Mesenchymal stem cell (in vitro differentiated cells and primary cell): ENCODE measurements around the gene RAD17.
"Not testable (repeated sequence)": the region's sequence is repeated elsewhere in the genome, so short reads cannot be mapped to it uniquely, and the experiment has no call there.

Experiments used
- DNase-seq: peaks from one replicate; pipeline ENCODE4 v3.0.0-alpha.2; 2013
- H2AFZ ChIP-seq: one replicate; pipeline ENCODE4 v1.6.1; 2013; ENCODE audit warnings: low read depth, mild to moderate bottlenecking, control low read depth, inconsistent platforms, low read length, moderate library complexity
- H2AK5ac ChIP-seq: 2 replicates; pipeline ENCODE4 v1.6.1; 2013; ENCODE audit warnings: low read length, moderate library complexity, mild to moderate bottlenecking, inconsistent platforms; ENCODE audit not compliant: severe bottlenecking
- H2BK120ac ChIP-seq: one replicate; pipeline ENCODE4 v1.6.1; 2013; ENCODE audit warnings: low read depth, mild to moderate bottlenecking, inconsistent platforms, low read length, moderate library complexity
- H2BK12ac ChIP-seq, 2 experiments: one replicate each; pipeline ENCODE4 v1.6.1; 2013; ENCODE audit warnings: inconsistent platforms in 2 of 2, low read length in 2 of 2, mild to moderate bottlenecking in 2 of 2, moderate library complexity in 2 of 2, control low read depth in 1 of 2
- H2BK15ac ChIP-seq: one replicate; pipeline ENCODE4 v1.6.1; 2013; ENCODE audit warnings: mild to moderate bottlenecking, low read depth, inconsistent platforms; ENCODE audit not compliant: poor library complexity, severe bottlenecking
- H2BK5ac ChIP-seq: 2 replicates; pipeline ENCODE4 v1.6.1; 2013; ENCODE audit warnings: low read depth, mild to moderate bottlenecking, low read length, control low read depth, inconsistent platforms; ENCODE audit not compliant: poor library complexity, severe bottlenecking
- H3K14ac ChIP-seq, 2 experiments: one replicate each; pipeline ENCODE4 v1.6.1; 2013; ENCODE audit warnings: inconsistent platforms in 2 of 2, low read length in 2 of 2, control low read depth in 1 of 2, mild to moderate bottlenecking in 1 of 2, moderate library complexity in 1 of 2
- H3K18ac ChIP-seq, 2 experiments: one replicate each; pipeline ENCODE4 v1.6.1; 2013; ENCODE audit warnings: inconsistent platforms in 2 of 2, low read length in 2 of 2, control low read depth in 1 of 2, low read depth in 1 of 2, mild to moderate bottlenecking in 1 of 2
- H3K23ac ChIP-seq, 2 experiments: one replicate each; pipeline ENCODE4 v1.6.1; 2013; ENCODE audit warnings: inconsistent platforms in 2 of 2, low read length in 2 of 2, mild to moderate bottlenecking in 2 of 2, moderate library complexity in 2 of 2, control low read depth in 1 of 2
- H3K27ac ChIP-seq: 2 replicates; pipeline ENCODE4 v1.5.1; 2013; ENCODE audit warnings: mild to moderate bottlenecking, moderate library complexity, low read length, control low read depth, inconsistent platforms; ENCODE audit not compliant: poor library complexity, severe bottlenecking
- H3K27me3 ChIP-seq, 2 experiments: 2 replicates each; pipeline versions ENCODE4 v1.6.1 to v1.7.0; 2013; ENCODE audit warnings: low read length in 2 of 2, mild to moderate bottlenecking in 2 of 2, moderate library complexity in 2 of 2, control low read depth in 1 of 2, inconsistent platforms in 1 of 2; ENCODE audit not compliant: control insufficient read depth in 1 of 2, insufficient read depth in 1 of 2
- H3K36me3 ChIP-seq, 2 experiments: 2 replicates each; pipeline versions ENCODE4 v1.6.1 to v1.7.0; 2013; ENCODE audit warnings: low read length in 2 of 2, control low read depth in 1 of 2, inconsistent platforms in 1 of 2, low read depth in 1 of 2, mild to moderate bottlenecking in 1 of 2; ENCODE audit not compliant: insufficient read depth in 2 of 2, control insufficient read depth in 1 of 2
- H3K4ac ChIP-seq, 2 experiments: one replicate each; pipeline ENCODE4 v1.6.1; 2013; ENCODE audit warnings: inconsistent platforms in 2 of 2, low read length in 2 of 2, mild to moderate bottlenecking in 2 of 2, moderate library complexity in 2 of 2, control low read depth in 1 of 2, low read depth in 1 of 2
- H3K4me1 ChIP-seq: 2 replicates; pipeline ENCODE4 v1.6.1; 2013; ENCODE audit warnings: low read depth, low read length, control low read depth; ENCODE audit not compliant: control insufficient read depth, insufficient read depth
- H3K4me2 ChIP-seq: 2 replicates; pipeline ENCODE4 v1.6.1; 2013; ENCODE audit warnings: low read length, mild to moderate bottlenecking, inconsistent platforms; ENCODE audit not compliant: poor library complexity, severe bottlenecking
- H3K4me3 ChIP-seq, 2 experiments: 2 replicates each; pipeline versions ENCODE4 v1.5.1 to v1.7.0; 2013; ENCODE audit warnings: low read length in 2 of 2, mild to moderate bottlenecking in 2 of 2, control low read depth in 1 of 2, low read depth in 1 of 2; ENCODE audit not compliant: insufficient read depth in 1 of 2
- H3K79me1 ChIP-seq: replicated peaks from 2 replicates; pipeline ENCODE4 v1.6.1; 2013; ENCODE audit warnings: mild to moderate bottlenecking, control low read depth, low read length, inconsistent platforms; ENCODE audit not compliant: poor library complexity, severe bottlenecking
- H3K9ac ChIP-seq: 2 replicates; pipeline ENCODE4 v1.7.0; 2013; ENCODE audit warnings: mild to moderate bottlenecking, low read length, moderate library complexity
- H3K9me3 ChIP-seq: 2 replicates; pipeline ENCODE4 v1.7.0; 2013; ENCODE audit warnings: mild to moderate bottlenecking, low read length; ENCODE audit not compliant: control insufficient read depth
- H4K8ac ChIP-seq: one replicate; pipeline ENCODE4 v1.6.1; 2013; ENCODE audit warnings: inconsistent platforms, mild to moderate bottlenecking, low read length, moderate library complexity
- H4K91ac ChIP-seq: one replicate; pipeline ENCODE4 v1.6.1; 2013; ENCODE audit warnings: mild to moderate bottlenecking, low read length, inconsistent platforms
- WGBS: methylation state at CpG from one replicate; pipeline ENCODE4 v1.1.7; 2013; ENCODE audit warnings: mixed read lengths; 5-methylcytosine and 5-hydroxymethylcytosine counted together

RAD17 gene

DNA sequence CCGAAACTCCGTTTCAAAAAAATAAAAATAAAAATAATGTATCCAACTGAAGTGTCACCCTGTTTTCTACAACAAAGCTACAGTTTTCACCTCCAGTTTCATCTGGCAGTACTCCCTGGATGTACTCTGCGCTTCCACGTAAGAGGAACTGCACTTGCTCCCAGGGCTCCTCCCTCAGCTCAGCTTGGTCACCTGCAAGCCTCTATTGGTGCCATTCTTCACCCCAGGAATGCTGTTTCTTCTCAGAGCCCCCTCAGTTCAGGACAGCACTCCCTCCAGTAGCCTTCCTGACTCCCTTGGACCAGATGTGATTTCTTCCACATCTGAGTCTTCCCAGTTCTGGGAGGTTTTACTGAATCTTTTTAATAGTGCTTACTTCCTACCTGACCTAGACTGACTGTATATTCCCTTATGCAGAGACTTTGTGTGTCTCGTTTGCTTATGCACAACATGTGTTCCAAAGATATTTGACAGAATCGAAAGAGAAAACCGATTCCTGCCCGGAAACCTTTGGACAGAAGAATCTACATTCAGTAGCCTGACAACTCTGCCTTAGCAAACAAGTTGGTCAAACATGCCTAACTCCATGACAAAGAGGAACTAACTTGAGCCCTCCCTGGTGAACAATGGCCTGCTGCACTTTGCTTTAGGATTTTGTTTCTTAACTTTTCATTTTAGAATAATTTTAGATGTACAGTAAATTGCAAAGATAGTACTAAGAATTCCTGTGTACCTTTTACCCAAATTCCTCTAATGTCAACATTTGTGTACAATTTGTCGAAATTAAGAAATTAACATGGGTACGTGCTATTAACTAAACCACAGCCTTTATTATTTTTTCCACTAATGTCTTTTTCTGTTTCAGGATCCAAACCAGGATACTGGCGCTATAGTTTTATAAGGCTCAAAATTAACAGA is 37.8 kb upstream of the RAD17 start:
- Histone ChIP-seq H2BK15ac (no peak overlapping the region), H3K36me3 (no peaks in the 10 kb centered on the region), H3K9ac (peak overlapping the region; percentile 87), H4K91ac (no peak overlapping the region), H4K8ac (no peak overlapping the region), H3K18ac (no peak overlapping the region), H3K14ac (no peak overlapping the region), H2BK120ac (no peak overlapping the region), H3K27ac (no peak overlapping the region), H2AFZ (no peak overlapping the region), H2BK5ac (no peak overlapping the region), H3K4me1 (peaks cover 2% of the 10 kb centered on the region), H3K79me1 (no peaks in the 10 kb centered on the region), H3K4me3 (peak overlapping the region in 1 of 2 experiments; percentile 83), H2AK5ac (no peak overlapping the region), H3K9me3 (no peaks in the 10 kb centered on the region), H3K23ac (no peak overlapping the region), H3K4me2 (no peak overlapping the region), H2BK12ac (no peak overlapping the region), H3K27me3 (no peaks in the 10 kb centered on the region), H3K4ac (no peak overlapping the region)
- DNase-seq = no peak
- WGBS = 94% methylated on average over 11 of the region's 11 CpGs

DNA sequence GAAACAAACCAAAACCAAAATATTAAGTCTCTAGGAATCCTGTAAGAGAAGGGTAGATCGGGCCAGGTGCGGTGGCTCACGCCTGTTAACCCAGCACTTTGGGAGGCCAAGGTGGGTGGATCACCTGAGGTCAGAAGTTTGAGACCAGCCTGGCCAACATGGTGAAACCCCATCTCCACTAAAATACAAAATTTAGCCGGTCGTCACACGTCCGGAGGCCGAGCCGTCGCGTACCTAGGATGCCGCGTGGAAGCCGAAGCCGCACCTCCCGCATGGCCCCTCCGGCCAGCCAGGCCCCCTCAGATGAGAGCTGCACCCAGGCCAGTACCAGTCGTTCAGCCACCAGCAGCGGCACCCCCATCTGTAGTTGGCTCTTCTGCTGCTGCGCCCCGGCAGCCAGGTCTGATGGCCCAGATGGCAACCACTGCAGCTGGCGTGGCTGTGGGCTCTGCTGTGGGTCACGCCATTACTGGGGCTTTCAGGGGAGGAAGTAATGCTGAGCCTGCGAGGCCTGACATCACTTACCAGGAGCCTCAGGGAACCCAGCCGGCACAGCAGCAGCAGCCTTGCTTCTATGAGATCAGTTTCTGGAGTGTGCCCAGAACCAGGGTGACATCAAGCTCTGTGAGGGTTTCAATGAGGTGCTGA is 35.8 kb upstream of the RAD17 start:
- 97% methylated on average over 25 of the region's 25 CpGs for WGBS
- H2BK12ac ChIP-seq, H2AFZ ChIP-seq, H3K4me2 ChIP-seq, H3K79me1 ChIP-seq, H2AK5ac ChIP-seq, H2BK120ac ChIP-seq, H3K27me3 ChIP-seq, DNase-seq, H4K91ac ChIP-seq, H3K14ac ChIP-seq, H2BK15ac ChIP-seq, H2BK5ac ChIP-seq, H3K9ac ChIP-seq, H4K8ac ChIP-seq, H3K9me3 ChIP-seq, H3K4me3 ChIP-seq, H3K36me3 ChIP-seq, H3K27ac ChIP-seq, H3K18ac ChIP-seq, H3K4ac ChIP-seq, H3K23ac ChIP-seq, H3K4me1 ChIP-seq: not testable (repeated sequence)

GRCh38 chr5:69334793-69335268 is 34.8 kb upstream of the RAD17 start:
- H3K9ac ChIP-seq = no peak overlapping the region
- H2BK120ac ChIP-seq = no peak overlapping the region
- H3K79me1 ChIP-seq = no peaks in the 10 kb centered on the region
- H3K36me3 ChIP-seq = no peaks in the 10 kb centered on the region
- H3K4me2 ChIP-seq = peak overlapping the region; percentile 10
- H2AFZ ChIP-seq = no peak overlapping the region
- H2BK5ac ChIP-seq = no peak overlapping the region
- H3K18ac ChIP-seq = no peak overlapping the region
- no peak overlapping the region for H4K91ac ChIP-seq
- no peak overlapping the region for H2AK5ac ChIP-seq
- no peaks in the 10 kb centered on the region for H3K27me3 ChIP-seq
- peaks cover 2% of the 10 kb centered on the region for H3K4me1 ChIP-seq
- peak; percentile 76 for DNase-seq
- H2BK15ac ChIP-seq = no peak overlapping the region
- no peak overlapping the region for H4K8ac ChIP-seq
- no peak overlapping the region for H2BK12ac ChIP-seq
- no peak overlapping the region for H3K4ac ChIP-seq
- H3K9me3 ChIP-seq = no peaks in the 10 kb centered on the region
- 13% methylated on average over 18 of the region's 18 CpGs for WGBS
- H3K14ac ChIP-seq = no peak overlapping the region
- no peak overlapping the region for H3K27ac ChIP-seq
- H3K4me3 ChIP-seq = no peak overlapping the region
- no peak overlapping the region for H3K23ac ChIP-seq

DNA sequence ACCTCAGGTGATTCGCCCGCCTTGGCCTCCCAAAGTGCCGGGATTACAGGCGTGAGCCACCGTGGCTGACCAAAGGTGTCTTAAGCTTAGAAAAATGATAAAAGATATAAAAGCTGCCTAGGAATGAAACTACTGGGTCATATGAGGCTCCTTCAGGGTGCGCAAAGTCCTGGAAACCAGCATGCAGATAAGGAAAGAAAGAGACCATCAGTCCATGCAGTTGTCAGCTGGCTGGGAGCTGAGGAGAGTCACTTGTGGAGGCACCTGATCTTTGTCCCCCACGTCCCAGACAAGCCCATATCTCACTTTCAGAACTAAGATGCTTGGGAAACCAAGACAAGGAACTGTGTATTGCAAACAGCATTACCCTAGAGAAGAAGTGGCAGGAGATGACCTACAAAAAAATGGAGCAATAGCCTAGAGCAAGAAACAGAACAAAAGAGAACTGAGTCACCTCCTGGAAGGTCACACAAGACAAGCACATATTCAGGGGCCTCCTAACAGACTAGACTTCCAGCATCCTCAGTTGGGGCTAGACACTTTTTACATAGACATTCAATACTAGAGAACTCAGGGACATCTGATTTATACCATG is 34.2 kb upstream of the RAD17 start:
- DNase-seq = peak; percentile 3
- Histone ChIP-seq H3K4me1 (peaks cover 2% of the 10 kb centered on the region), H3K4me2 (no peak overlapping the region), H3K18ac (no peak overlapping the region), H2BK12ac (no peak overlapping the region), H2BK120ac (no peak overlapping the region), H2AFZ (no peak overlapping the region), H3K23ac (no peak overlapping the region), H2BK15ac (no peak overlapping the region), H3K79me1 (no peaks in the 10 kb centered on the region), H2AK5ac (no peak overlapping the region), H4K8ac (no peak overlapping the region), H4K91ac (no peak overlapping the region), H3K9me3 (no peaks in the 10 kb centered on the region), H3K14ac (no peak overlapping the region), H3K27ac (no peak overlapping the region), H3K36me3 (no peaks in the 10 kb centered on the region), H3K27me3 (no peaks in the 10 kb centered on the region), H3K4me3 (no peak overlapping the region), H3K9ac (no peak overlapping the region), H2BK5ac (no peak overlapping the region), H3K4ac (no peak overlapping the region)
- WGBS = 87% methylated on average over 7 of the region's 7 CpGs
